ENCODE data around the gene HECTD2. TPM values are rescaled to one million over a fixed set of nuclear protein-coding genes. Genes with fewer than 3 reads are reported as not detected.
"Not testable (repeated sequence)": the region's sequence is repeated elsewhere in the genome, so short reads cannot be mapped to it uniquely, and the experiment has no call there.

The HECTD2 gene
- total RNA-seq, 1 donor from 2014 or later = 25.4 TPM

DNA sequence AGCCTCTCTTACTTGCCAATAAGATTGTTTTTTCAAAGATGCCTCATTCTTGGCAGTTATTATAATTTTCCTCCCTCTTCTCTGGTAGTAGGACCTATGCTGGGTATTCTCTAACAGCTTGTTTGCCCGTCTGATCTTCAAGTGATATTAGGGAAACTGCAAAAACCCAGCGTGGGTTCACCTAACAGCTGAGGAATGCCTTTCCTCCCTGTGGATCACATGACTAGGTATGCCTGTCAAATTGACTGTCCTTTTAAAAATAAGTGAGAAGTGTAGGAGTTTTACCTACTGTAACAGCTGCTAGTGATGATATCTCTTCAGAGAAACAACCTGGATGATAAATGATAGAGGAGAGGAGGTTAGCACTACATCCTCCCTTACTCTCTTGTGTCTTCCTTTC, 22.0 kb downstream of the HECTD2 start:
- Histone ChIP-seq H3K4me3 (no peak overlapping the region), H3K27me3 (no peaks in the 10 kb centered on the region), H3K4me1 (no peaks in the 10 kb centered on the region), H3K36me3 (peaks cover 7 to 8% of the 10 kb centered on the region in 2 donors), H3K27ac (no peak overlapping the region), H3K9me3 (no peaks in the 10 kb centered on the region)
- no peak for DNase-seq (ENCODE audit: low spot score in 2 of 2)
- intact Hi-C loops (cut with DNase I) = no loop called here
- TF ChIP-seq, protein P1, sequence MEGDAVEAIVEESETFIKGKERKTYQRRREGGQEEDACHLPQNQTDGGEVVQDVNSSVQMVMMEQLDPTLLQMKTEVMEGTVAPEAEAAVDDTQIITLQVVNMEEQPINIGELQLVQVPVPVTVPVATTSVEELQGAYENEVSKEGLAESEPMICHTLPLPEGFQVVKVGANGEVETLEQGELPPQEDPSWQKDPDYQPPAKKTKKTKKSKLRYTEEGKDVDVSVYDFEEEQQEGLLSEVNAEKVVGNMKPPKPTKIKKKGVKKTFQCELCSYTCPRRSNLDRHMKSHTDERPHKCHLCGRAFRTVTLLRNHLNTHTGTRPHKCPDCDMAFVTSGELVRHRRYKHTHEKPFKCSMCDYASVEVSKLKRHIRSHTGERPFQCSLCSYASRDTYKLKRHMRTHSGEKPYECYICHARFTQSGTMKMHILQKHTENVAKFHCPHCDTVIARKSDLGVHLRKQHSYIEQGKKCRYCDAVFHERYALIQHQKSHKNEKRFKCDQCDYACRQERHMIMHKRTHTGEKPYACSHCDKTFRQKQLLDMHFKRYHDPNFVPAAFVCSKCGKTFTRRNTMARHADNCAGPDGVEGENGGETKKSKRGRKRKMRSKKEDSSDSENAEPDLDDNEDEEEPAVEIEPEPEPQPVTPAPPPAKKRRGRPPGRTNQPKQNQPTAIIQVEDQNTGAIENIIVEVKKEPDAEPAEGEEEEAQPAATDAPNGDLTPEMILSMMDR (IDR thresholded peaks at IDR 0.05) = no peak

GRCh38 chr10:91433620-91434019, 23.5 kb downstream of the HECTD2 start:
- TF ChIP-seq, protein P1 (IDR thresholded peaks at IDR 0.05) = no peak
- peaks cover 7 to 12% of the 10 kb centered on the region in 2 donors for H3K36me3 ChIP-seq
- H3K27me3 ChIP-seq = no peaks in the 10 kb centered on the region
- intact Hi-C loops (cut with DNase I) = no loop called here
- H3K4me1 ChIP-seq = no peaks in the 10 kb centered on the region
- no peaks in the 10 kb centered on the region for H3K9me3 ChIP-seq
- no peak overlapping the region for H3K4me3 ChIP-seq
- DNase-seq (ENCODE audit: low spot score in 2 of 2) = no peak
- no peak overlapping the region for H3K27ac ChIP-seq

GRCh38 chr10:91434041-91434440, 23.9 kb downstream of the HECTD2 start:
- Histone ChIP-seq H3K4me1 (no peaks in the 10 kb centered on the region), H3K4me3 (no peak overlapping the region), H3K36me3 (peaks cover 7 to 12% of the 10 kb centered on the region in 2 donors), H3K27ac (no peak overlapping the region), H3K27me3 (no peaks in the 10 kb centered on the region), H3K9me3 (no peaks in the 10 kb centered on the region)
- intact Hi-C loops (cut with DNase I) = no loop called here
- TF ChIP-seq, protein P1 (IDR thresholded peaks at IDR 0.05) = no peak
- DNase-seq (ENCODE audit: low spot score in 2 of 2) = no peak

GRCh38 chr10:91435241-91435640, 25.1 kb downstream of the HECTD2 start:
- intact Hi-C loops (cut with DNase I) = no loop called here

DNA sequence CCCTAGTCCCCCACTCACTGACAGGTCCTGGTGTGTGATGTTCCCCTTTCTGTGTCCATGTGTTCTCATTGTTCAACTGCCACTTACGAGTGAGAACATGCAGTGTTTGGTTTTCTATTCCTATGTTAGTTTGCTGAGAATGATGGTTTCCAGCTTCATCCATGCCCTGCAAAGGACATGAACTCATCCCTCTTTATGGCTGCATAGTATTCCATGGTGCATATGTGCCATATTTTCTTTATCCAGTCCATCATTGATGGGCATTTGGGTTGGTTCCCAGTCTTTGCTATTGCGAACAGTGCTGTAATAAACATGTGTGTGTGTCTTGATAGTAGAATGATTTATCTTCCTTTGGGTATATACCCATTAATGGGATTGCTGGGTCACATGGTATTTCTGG, 28.1 kb downstream of the HECTD2 start:
- H3K27ac ChIP-seq; H3K9me3 ChIP-seq; H3K4me3 ChIP-seq; H3K27me3 ChIP-seq; intact Hi-C loops (cut with DNase I); DNase-seq (ENCODE audit: low spot score in 2 of 2); H3K4me1 ChIP-seq: not testable (repeated sequence)
- H3K36me3 ChIP-seq = peaks cover 7 to 12% of the 10 kb centered on the region in 2 donors

More at GRCh38 chr10:91435241-91435640, 25.1 kb downstream of the HECTD2 start:
- no peaks in the 10 kb centered on the region for H3K27me3 ChIP-seq
- H3K27ac ChIP-seq = no peak overlapping the region
- H3K36me3 ChIP-seq = peaks cover 7 to 12% of the 10 kb centered on the region in 2 donors
- no peaks in the 10 kb centered on the region for H3K4me1 ChIP-seq
- TF ChIP-seq, protein P1 (IDR thresholded peaks at IDR 0.05) = no peak
- no peak for DNase-seq (ENCODE audit: low spot score in 2 of 2)
- no peak overlapping the region for H3K4me3 ChIP-seq
- H3K9me3 ChIP-seq = peaks cover 0 to 3% of the 10 kb centered on the region in 2 donors

- Histone ChIP-seq H3K9me3 (peaks cover 0 to 10% of the 10 kb centered on the region in 2 donors), H3K4me1 (no peaks in the 10 kb centered on the region), H3K36me3 (peaks cover 4 to 12% of the 10 kb centered on the region in 2 donors), H3K27me3 (no peaks in the 10 kb centered on the region), H3K4me3 (no peak overlapping the region), H3K27ac (no peak overlapping the region)
- DNase-seq (ENCODE audit: low spot score in 2 of 2) = no peak
- TF ChIP-seq, protein P1 (IDR thresholded peaks at IDR 0.05) = no peak
- intact Hi-C loops (cut with DNase I) = no loop called here
Observed at GRCh38 chr10:91444211-91445182, 34.4 kb downstream of the HECTD2 start.

Data from ascending aorta (tissue), 2 donors.